ENCODE measurements around the gene KCNE4.

GRCh38 chr2:223082706-223083105 lies 30.7 kb downstream of the KCNE4 start:
- TF ChIP-seq CTCF (IDR thresholded peaks at IDR 0.05) (no peak), POLR2A (IDR thresholded peaks at IDR 0.05) (no peak)

All from right lobe of liver (tissue), 4 donors.